Left ventricle myocardium inferior (tissue), 1 donor: Measurements from ENCODE around the gene RPL13. TPM values are rescaled to one million over a fixed set of nuclear protein-coding genes. Genes with fewer than 3 reads are reported as not detected.

Source experiments
- DNase-seq: peaks from one replicate; pipeline ENCODE4 v3.0.0-alpha.2; 2020
- H3K27ac ChIP-seq: fragments of 200-600 bp; replicated peaks from 2 replicates; pipeline ENCODE4 v1.8.0; 2021
- H3K27me3 ChIP-seq: fragments of 200-600 bp; 2 replicates; pipeline ENCODE4 v1.8.0; 2021; ENCODE audit warnings: low read depth
- H3K36me3 ChIP-seq: fragments of 200-600 bp; 2 replicates; pipeline ENCODE4 v1.8.0; 2021
- H3K4me1 ChIP-seq: fragments of 200-600 bp; 2 replicates; pipeline ENCODE4 v1.8.0; 2021
- H3K4me3 ChIP-seq: fragments of 200-600 bp; 2 replicates; pipeline ENCODE4 v1.8.0; 2021; ENCODE audit warnings: mild to moderate bottlenecking, moderate library complexity
- H3K9me3 ChIP-seq: fragments of 200-600 bp; replicated peaks from 2 replicates; pipeline ENCODE4 v1.8.0; 2021
- CTCF ChIP-seq: fragments of 200-600 bp; IDR thresholded peaks from 2 replicates; pipeline ENCODE4 v1.8.0; 2021; ENCODE audit warnings: antibody characterized with exemption, mild to moderate bottlenecking, borderline replicate concordance
- intact Hi-C: fragments of 100-400 bp; cut with micrococcal nuclease; formaldehyde crosslinking; loops from one replicate; pipeline ENCODE4 v1.11.0; 2022
- total RNA-seq: library from RNA; stranded (reverse); fragmentation: NEBNext Ultra II Directional; extraction: Animal tissue kit (Norgen Biotek cat#: 25700); gene quantifications from one replicate; pipeline ENCODE4 v1.2.1, GENCODE V29; 2021
- donor health status: DM: no; HTN: yes; CAD: no; lungs with severe emphysema.

The RPL13 gene
- total RNA-seq, 1 donor from 2014 or later = 1,030 TPM

- DNase-seq = no peak
- no peak for TF ChIP-seq CTCF
- no peak overlapping the region for H3K4me3 ChIP-seq
- H3K27ac ChIP-seq = no peak overlapping the region
- peaks cover 53% of the 10 kb centered on the region for H3K27me3 ChIP-seq
- H3K9me3 ChIP-seq = no peaks in the 10 kb centered on the region
- H3K4me1 ChIP-seq = peaks cover 9% of the 10 kb centered on the region
- no peaks in the 10 kb centered on the region for H3K36me3 ChIP-seq
- intact Hi-C loops = no loop called here
Measured at GRCh38 chr16:89602952-89603590, 42.6 kb downstream of the RPL13 start.

GRCh38 chr16:89604764-89605163, 44.3 kb downstream of the RPL13 start:
- DNase-seq = no peak
- H3K27me3 ChIP-seq = peaks cover 61% of the 10 kb centered on the region

GRCh38 chr16:89605186-89605970, 44.9 kb downstream of the RPL13 start:
- no peaks in the 10 kb centered on the region for H3K36me3 ChIP-seq
- no peaks in the 10 kb centered on the region for H3K9me3 ChIP-seq
- no peak overlapping the region for H3K27ac ChIP-seq
- peaks cover 61% of the 10 kb centered on the region for H3K27me3 ChIP-seq
- no peak for DNase-seq
- no peak overlapping the region for H3K4me3 ChIP-seq
- TF ChIP-seq CTCF = no peak
- H3K4me1 ChIP-seq = peaks cover 9% of the 10 kb centered on the region
- intact Hi-C loops = no loop called here

More at GRCh38 chr16:89604764-89605163, 44.3 kb downstream of the RPL13 start:
- intact Hi-C loops = no loop called here
- Histone ChIP-seq H3K4me3 (no peak overlapping the region), H3K4me1 (peaks cover 9% of the 10 kb centered on the region), H3K27ac (no peak overlapping the region), H3K9me3 (no peaks in the 10 kb centered on the region), H3K36me3 (no peaks in the 10 kb centered on the region)
- no peak for TF ChIP-seq CTCF

- H3K27me3 ChIP-seq = peaks cover 61% of the 10 kb centered on the region
- no peak overlapping the region for H3K4me3 ChIP-seq
- no peaks in the 10 kb centered on the region for H3K9me3 ChIP-seq
- H3K36me3 ChIP-seq = no peaks in the 10 kb centered on the region
- TF ChIP-seq CTCF = no peak
- no peak overlapping the region for H3K27ac ChIP-seq
- intact Hi-C loops = no loop called here
- peaks cover 9% of the 10 kb centered on the region for H3K4me1 ChIP-seq
- DNase-seq = no peak
Measured at GRCh38 chr16:89606006-89606405, 45.5 kb downstream of the RPL13 start.

GRCh38 chr16:89607453-89607852, 47.0 kb downstream of the RPL13 start:
- H3K4me1 ChIP-seq = peaks cover 5% of the 10 kb centered on the region
- DNase-seq = no peak
- peaks cover 67% of the 10 kb centered on the region for H3K27me3 ChIP-seq
- no peaks in the 10 kb centered on the region for H3K9me3 ChIP-seq
- TF ChIP-seq CTCF = no peak
- no peak overlapping the region for H3K4me3 ChIP-seq
- intact Hi-C loops = no loop called here
- no peak overlapping the region for H3K27ac ChIP-seq
- H3K36me3 ChIP-seq = no peaks in the 10 kb centered on the region
